Testis (tissue), 3 donors: ENCODE measurements around the gene ZSCAN4. TPM values are rescaled to one million over a fixed set of nuclear protein-coding genes. Genes with fewer than 3 reads are reported as not detected.

ENCODE experiments used
- DNase-seq: peaks from one replicate; pipeline ENCODE4 v3.0.0-alpha.2; 2019
- H3K27ac ChIP-seq, 2 donors: fragments of 200-600 bp; sonication (generic); one replicate each; pipeline ENCODE4 v1.5.1; 2019
- H3K27me3 ChIP-seq: fragments of 200-600 bp; sonication (generic); one replicate; pipeline ENCODE4 v1.5.1; 2019
- H3K36me3 ChIP-seq: fragments of 200-600 bp; sonication (generic); one replicate; pipeline ENCODE4 v1.5.1; 2017; ENCODE audit warnings: low read depth; ENCODE audit errors: missing control alignments
- H3K4me1 ChIP-seq: fragments of 200-600 bp; sonication (generic); one replicate; pipeline ENCODE4 v1.5.1; 2019
- H3K4me3 ChIP-seq, 2 donors: fragments of 200-600 bp; sonication (generic); one replicate each; pipeline ENCODE4 v1.5.1; 2017 to 2019
- H3K9me3 ChIP-seq: fragments of 200-600 bp; sonication (generic); one replicate; pipeline ENCODE4 v1.5.1; 2017
- POLR2A ChIP-seq: fragments of 450-650 bp; IDR thresholded peaks from one replicate; pipeline ENCODE4 v1.6.1; 2017; ENCODE audit warnings: antibody characterized with exemption, mild to moderate bottlenecking, moderate library complexity
- WGBS, 2 donors: methylation state at CpG; one replicate each; pipeline ENCODE4 v1.1.5; 2018; 5-methylcytosine and 5-hydroxymethylcytosine counted together
- intact Hi-C: fragments of 100-400 bp; cut with DNase I; formaldehyde crosslinking; loops from one replicate; pipeline ENCODE4 v1.15.1; 2023; ENCODE audit warnings: low total_unique reads
- polyA plus RNA-seq: library from polyadenylated mRNA; stranded (reverse); fragments of 350-450 nt; fragmentation: Illumina TruSeq; extraction: RNeasy Lipid Tissue Mini Kit (QIAGEN cat#74804); gene quantifications from one replicate; pipeline ENCODE4 v1.2.3, GENCODE V29; 2014; ENCODE audit warnings: low read depth, low replicate concordance; ENCODE audit not compliant: insufficient read depth
- total RNA-seq, 2 donors: library from RNA; depleted of rRNA; stranded (reverse); fragments of >200 nt; gene quantifications; one replicate each; pipeline ENCODE4 v1.2.3, GENCODE V29; 2016
- TF ChIP-seq, protein P1 (sequence below), 3 experiments: fragments of 450-650 bp in 2 of 3; fragments of 200-600 bp in 1 of 3; sonication (generic) in 1 of 3; IDR thresholded peaks; one replicate each; pipeline ENCODE4 v1.5.1; 2016 to 2019; ENCODE audit warnings: antibody characterized with exemption in 3 of 3, mild to moderate bottlenecking in 2 of 3, moderate library complexity in 1 of 3

Gene ZSCAN4
- total and polyA plus RNA-seq, 3 donors from 2014 or later: 0.12 to 0.26 (median 0.24) TPM

GRCh38 chr19:57708641-57709361 lies 40.1 kb downstream of the ZSCAN4 start, which contains the start of gene ZNF154:
Gene ZNF154, minus strand, starts transcription at chr19:57709204. Its CDS starts 233 bp downstream, at chr19:57708971.
- H3K36me3 ChIP-seq: no peaks in the 10 kb centered on the region
- no peaks in the 10 kb centered on the region for H3K9me3 ChIP-seq
- peak within 1 kb of the TSS in 1 of 2 donors; percentile 80 for H3K27ac ChIP-seq
- H3K27me3 ChIP-seq: no peaks in the 10 kb centered on the region
- H3K4me3 ChIP-seq: peak within 1 kb of the TSS; percentile 57 to 62
- intact Hi-C loops: no loop called here
- WGBS, 2 donors: 4 to 8% methylated on average over 32 to 49 of the region's 53 CpGs
- peak; percentile 41 for DNase-seq
- no peaks in the 10 kb centered on the region for H3K4me1 ChIP-seq
- TF ChIP-seq, protein P1, sequence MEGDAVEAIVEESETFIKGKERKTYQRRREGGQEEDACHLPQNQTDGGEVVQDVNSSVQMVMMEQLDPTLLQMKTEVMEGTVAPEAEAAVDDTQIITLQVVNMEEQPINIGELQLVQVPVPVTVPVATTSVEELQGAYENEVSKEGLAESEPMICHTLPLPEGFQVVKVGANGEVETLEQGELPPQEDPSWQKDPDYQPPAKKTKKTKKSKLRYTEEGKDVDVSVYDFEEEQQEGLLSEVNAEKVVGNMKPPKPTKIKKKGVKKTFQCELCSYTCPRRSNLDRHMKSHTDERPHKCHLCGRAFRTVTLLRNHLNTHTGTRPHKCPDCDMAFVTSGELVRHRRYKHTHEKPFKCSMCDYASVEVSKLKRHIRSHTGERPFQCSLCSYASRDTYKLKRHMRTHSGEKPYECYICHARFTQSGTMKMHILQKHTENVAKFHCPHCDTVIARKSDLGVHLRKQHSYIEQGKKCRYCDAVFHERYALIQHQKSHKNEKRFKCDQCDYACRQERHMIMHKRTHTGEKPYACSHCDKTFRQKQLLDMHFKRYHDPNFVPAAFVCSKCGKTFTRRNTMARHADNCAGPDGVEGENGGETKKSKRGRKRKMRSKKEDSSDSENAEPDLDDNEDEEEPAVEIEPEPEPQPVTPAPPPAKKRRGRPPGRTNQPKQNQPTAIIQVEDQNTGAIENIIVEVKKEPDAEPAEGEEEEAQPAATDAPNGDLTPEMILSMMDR (IDR thresholded peaks at IDR 0.05): no peak
- TF ChIP-seq POLR2A: no peak

GRCh38 chr19:57709616-57710015 lies 40.9 kb downstream of the ZSCAN4 start:
- DNase-seq: no peak
- intact Hi-C loops: no loop called here
- WGBS, 2 donors: 51% methylated on average over 15 of the region's 15 CpGs
- H3K36me3 ChIP-seq: no peaks in the 10 kb centered on the region
- no peaks in the 10 kb centered on the region for H3K27me3 ChIP-seq
- H3K9me3 ChIP-seq: no peaks in the 10 kb centered on the region
- no peak overlapping the region for H3K27ac ChIP-seq
- no peaks in the 10 kb centered on the region for H3K4me1 ChIP-seq
- no peak for TF ChIP-seq POLR2A
- TF ChIP-seq, protein P1 (IDR thresholded peaks at IDR 0.05): no peak
- peak overlapping the region; percentile 57 to 62 for H3K4me3 ChIP-seq

DNA sequence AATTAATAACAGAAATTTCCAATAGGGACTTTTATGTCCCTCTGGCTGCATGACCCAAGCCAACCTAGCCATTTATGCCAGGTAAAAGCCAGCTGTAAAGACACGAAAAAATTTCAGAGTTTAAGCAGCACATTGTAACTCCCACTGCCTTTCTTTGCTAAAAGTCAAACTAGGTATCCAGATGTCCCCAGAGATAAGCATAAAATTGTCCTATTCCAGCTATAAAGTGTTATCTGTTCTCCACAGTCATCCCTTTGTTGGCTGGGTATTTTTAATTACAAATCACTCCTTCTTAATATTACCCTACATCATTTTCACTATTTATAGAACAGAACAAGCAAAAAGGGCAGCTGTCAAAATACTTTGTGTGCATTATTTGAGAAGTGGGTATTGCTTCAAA lies 43.5 kb downstream of the ZSCAN4 start:
- Histone ChIP-seq H3K4me3 (no peak overlapping the region), H3K9me3 (no peaks in the 10 kb centered on the region), H3K27ac (no peak overlapping the region), H3K27me3 (no peaks in the 10 kb centered on the region), H3K4me1 (no peaks in the 10 kb centered on the region), H3K36me3 (no peaks in the 10 kb centered on the region)
- no peak for DNase-seq
- 42 to 71% methylated on average over 1 of the region's 1 CpG for WGBS, 2 donors
- TF ChIP-seq, protein P1 (IDR thresholded peaks at IDR 0.05): no peak
- no peak for TF ChIP-seq POLR2A
- intact Hi-C loops: no loop called here

- H3K27ac ChIP-seq: no peak overlapping the region
- intact Hi-C loops: no loop called here
- TF ChIP-seq, protein P1 (IDR thresholded peaks at IDR 0.05): no peak
- no peak for TF ChIP-seq POLR2A
- no peaks in the 10 kb centered on the region for H3K4me1 ChIP-seq
- H3K36me3 ChIP-seq: no peaks in the 10 kb centered on the region
- no peaks in the 10 kb centered on the region for H3K27me3 ChIP-seq
- no peak overlapping the region for H3K4me3 ChIP-seq
- no peak for DNase-seq
- no peaks in the 10 kb centered on the region for H3K9me3 ChIP-seq
Measured at GRCh38 chr19:57719424-57719823, 50.7 kb downstream of the ZSCAN4 start.
